Activated CD4-positive, CD25-positive, alpha-beta regulatory T cell treated with anti-CD3 and anti-CD28 coated beads, Interleukin-2, amount 50 U/mL, for 16 hours (primary cell): ENCODE data around the gene C20orf144.
"Not testable (repeated sequence)": the region's sequence is repeated elsewhere in the genome, so short reads cannot be mapped to it uniquely, and the experiment has no call there.

Experiments
- DNase-seq: peaks from one replicate; pipeline ENCODE4 v3.0.0-alpha.2; 2020; ENCODE audit warnings: low read depth, low spot score

The C20orf144 gene

DNA sequence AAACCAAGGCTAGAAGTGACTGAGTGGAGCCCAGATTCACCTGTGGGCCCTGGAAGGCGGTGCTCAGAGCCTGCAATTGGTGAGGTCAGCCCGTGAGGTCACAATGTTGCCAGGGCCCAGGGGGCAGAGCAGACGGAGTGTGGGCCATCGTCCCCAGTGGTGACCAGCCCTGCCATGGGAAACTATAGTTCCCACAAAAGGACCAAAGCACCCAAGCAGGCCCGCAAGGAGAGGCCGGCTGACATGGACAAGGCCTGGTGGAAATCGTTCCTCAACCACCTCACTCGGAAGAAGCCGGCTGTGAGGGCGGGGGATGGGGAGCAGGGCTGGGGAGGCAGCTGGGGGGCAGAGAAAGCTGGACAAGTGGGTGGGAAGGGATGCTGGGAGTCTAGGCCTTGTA is at the start of gene C20orf144:
C20orf144 (plus strand) TSS at position 156 of the 400 bp plus-strand sequence; CDS start at position 175, 19 bp downstream.
- no peak for DNase-seq

DNA sequence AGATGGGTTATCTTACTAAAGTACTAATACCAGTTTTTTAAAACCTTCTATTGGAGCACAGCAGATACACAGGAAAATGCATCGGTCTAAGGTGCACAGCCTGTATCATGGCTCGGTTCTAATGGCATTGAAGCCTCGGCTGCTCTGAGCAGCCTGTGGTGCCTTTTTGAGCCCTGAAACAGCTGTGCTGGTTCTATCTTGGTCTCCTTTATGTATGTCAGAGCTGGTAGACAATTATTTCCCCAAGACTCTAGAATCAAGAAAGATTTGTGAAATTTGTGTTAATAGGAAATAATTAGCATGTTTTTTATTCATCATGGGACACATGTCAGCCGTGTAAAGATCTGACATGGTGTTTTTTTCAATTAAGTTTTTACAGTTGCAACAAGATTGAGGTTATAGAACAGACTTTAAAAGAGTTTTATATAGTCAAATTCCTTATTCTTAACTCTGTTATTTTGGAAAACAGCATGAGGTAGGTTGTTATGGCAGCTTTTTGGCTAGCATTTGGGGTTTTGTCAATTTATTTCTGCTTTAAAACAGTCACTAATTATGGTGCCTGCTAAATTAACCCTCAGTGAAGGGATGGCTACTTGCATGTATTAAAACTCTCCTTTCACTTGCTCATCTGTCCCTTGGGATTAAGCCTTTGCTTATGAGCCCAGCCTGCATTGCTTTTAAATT is 40.3 kb upstream of the C20orf144 start:
- DNase-seq: no peak

DNA sequence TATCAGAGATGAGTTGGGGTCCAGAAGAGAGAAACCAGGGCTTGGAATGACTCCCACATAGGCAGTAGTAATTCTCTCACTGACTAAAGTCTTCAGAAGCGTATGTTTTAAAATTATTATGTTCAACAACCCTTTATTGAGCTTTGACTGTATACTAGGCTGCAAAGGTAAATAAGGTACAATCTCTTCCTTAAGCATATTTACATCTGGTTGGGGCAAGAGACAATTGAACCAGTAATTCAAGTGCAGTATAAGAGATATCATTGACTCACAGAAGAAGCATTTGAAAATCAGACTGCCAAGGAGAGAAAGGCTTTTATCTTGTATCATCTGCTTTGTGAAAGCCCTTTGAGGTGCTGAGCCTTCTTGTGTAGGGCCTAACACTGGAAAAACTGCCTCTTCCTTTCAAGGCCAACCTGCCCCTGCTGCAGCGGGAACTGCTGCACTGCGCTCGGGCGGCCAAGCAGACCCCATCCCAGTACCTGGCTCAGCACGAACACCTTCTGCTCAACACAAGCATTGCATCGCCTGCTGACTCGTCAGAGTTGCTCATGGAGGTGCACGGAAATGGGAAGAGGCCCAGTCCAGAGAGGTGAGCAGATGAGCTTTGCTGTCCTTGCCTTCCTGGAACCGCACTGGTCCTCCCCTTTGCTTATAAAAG is 39.3 kb upstream of the C20orf144 start:
- DNase-seq: no peak

DNA sequence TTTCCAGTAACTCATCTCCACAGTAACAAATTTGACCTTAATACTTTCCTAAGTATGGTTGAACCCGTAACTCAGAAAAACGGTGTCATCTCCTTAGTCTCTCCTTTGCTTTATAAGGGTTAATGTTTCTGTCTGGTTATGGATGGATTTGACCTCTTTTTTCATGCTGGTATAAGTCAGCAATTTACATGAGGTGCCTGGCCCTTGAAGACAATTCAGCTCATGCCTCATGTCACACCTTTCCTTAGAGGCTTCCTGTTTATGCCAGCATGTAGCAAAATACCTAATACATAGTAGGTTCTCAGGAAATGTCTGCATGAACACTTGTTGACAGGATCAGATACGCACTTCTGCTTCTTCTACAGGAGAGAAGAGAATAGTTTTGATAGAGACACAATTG is 37.7 kb upstream of the C20orf144 start:
- DNase-seq: no peak

DNA sequence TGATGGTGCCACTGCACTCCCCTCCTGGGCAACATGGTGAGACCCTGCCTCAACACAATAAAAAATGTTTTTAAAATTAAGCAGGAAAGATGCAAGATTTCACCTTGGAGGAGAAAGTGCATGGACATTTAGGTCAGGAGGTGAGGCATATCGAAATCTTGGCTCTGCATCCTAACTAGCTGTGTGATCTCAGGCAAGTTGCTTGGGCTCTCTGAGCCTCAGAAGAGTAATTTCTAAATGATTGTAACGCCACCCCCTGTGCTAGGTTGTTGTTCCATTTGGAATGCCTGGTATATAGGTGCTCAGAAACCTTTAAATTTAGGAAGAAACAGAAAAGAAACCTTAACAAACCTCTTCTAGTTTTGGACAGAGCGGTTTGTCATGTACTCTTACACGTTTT is 35.9 kb upstream of the C20orf144 start:
- DNase-seq: no peak

DNA sequence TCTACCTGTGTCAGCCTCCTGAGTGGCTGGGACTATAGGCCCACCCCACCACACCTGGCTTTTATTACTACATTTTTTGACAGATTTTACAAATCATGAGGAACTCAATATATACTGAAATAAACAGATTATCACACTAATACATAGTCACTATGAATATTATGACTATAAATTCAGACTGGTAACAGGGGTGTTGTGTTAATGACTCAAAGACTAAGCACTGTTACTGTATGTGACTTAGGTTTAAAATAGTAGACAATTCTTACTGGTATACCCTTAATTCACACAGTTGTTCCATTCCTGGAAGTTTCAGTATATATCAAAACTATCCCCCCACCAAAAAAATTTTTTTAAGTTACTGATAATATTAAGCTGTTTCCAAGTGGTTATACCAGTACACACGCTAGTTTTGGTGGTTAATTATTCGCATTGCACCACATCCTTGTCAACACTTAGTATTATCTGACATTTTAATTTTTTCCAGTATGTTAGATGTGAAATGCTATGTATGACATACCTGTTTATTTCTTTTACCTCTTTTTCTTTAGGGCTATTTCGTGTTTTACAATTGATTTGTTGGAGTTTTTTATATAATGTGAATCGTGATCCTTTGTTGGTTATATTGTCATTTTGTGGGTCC is 34.4 kb upstream of the C20orf144 start:
- DNase-seq: no peak

DNA sequence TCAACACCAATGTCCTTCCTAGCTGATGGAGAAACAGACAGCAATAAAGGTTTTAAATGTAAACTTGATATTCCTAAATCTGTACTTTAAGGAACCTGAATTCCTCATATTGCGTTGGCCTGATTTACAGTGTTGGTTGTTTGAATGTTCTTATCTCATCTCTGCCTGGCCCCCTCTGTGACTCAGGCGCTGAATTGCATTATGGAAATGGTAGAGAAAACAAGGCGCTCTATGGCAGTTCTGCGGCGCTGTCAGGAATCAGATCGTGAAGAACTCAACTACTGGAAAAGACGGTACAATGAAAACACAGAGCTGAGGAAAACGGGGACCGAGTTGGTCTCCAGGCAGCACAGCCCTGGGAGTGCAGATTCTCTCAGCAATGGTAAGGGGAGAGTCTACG is 32.6 kb upstream of the C20orf144 start:
- DNase-seq: no peak

DNA sequence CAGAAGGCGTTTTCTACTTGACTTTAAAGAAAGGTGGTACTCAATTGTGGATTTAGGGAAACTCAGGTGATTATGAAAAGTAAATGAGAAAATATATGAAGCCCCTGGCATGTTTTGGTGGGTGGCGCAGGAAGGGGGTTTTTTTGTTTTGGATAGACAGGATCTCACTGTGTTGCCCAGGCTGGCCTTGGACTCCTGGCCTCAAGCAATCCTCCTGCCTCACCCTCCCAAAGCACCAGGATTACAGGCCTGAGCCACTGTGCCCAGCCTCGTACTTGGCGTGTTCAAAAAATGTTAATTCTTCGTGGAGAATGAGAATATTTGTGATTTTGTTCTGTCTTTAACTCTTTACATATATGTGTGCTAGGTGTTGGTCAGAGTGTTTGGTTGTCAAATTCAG is 32.1 kb upstream of the C20orf144 start:
- no peak for DNase-seq

DNA sequence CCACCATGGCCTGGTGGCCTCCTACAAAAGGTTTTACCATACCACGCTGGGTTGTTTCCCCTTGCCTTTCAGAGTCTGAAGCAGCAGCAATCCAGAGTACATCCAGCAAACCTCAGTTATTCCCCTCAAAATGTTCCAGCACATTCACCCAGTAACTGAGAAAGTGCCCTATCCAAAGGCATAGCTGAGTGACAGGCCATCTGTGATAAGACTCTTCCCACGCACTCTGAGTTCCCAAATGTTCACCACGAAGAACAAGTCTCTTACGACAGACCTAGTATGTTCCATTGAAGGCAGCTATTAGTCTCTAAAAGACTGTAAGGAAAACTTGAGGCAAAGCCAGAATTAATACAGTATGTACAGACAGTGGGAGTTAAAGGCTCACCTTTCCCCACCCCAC is 31.6 kb upstream of the C20orf144 start:
- DNase-seq: no peak

DNA sequence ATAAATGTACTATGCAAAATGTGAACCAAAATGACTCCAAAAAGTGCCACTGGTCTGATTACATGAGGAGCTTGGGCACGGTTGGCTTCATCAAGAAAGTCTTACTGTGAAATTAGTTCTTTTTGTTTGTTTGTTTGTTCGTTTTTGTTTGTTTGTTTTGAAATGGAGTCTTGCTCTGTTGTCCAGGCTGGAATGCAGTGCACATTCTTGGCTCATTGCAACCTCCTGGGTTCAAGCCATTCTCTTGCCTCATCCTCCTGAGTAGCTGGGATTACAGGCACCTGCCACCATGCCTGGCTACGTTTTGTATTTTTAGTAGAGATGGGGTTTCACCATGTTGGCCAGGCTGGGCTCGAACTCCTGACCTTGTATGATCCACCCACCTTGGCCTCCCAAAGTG is 30.2 kb upstream of the C20orf144 start:
- DNase-seq: not testable (repeated sequence)

DNA sequence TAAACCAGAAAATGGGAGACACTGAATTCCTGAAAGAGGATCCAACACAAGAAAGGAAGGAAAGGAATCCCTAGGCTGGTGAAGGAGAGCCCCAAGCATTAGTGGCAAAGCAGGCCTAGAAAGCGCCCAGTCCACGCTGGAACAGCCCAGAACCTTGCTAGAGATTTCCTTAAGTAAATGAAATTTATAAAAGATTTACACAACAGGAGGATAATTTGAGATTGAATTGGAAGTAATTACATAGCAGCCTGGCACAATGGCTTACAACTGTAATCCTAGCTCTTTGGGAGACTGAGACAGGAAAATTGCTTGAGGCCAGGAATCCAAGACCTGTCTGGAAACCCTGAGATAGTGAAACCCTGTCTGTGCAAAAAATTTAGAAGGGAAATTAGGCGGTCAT is 26.8 kb upstream of the C20orf144 start:
- no peak for DNase-seq

DNA sequence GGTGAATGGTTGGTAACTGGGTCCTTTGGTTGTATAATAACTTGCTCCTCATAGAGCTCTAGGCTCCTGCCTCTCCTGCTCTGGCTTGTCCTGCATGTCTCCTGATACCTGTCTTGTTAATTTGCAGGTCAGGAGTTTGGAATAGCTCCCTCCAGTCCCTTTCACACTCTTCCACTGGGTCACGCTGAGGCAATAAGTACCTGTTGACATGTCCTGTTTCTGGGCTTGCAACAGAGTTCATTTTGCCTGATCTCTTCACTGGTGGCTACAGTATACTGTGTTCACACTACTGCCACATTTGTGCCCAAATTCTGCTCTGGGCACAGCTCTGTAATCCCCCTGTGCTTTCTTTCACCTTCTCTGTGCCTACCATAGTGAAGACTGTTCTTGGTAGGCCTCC is 25.4 kb upstream of the C20orf144 start:
- no peak for DNase-seq

DNA sequence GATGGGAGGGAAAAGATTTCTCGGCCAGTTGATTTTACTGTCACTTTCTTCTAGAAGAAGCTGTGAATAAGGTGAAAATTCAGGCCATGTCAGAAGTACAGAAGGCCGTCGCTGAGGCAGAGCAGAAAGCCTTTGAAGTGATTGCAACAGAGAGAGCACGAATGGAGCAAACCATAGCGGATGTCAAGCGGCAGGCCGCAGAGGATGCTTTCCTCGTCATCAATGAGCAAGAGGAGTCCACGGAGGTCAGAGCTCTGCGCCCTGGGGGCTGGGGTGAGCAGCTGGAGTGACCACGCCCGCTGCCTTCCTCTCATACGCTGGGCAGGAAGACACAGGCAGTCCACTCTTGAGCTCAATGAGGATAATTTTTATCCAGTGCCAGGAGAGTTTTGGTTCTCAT is 21.8 kb upstream of the C20orf144 start:
- DNase-seq: no peak

DNA sequence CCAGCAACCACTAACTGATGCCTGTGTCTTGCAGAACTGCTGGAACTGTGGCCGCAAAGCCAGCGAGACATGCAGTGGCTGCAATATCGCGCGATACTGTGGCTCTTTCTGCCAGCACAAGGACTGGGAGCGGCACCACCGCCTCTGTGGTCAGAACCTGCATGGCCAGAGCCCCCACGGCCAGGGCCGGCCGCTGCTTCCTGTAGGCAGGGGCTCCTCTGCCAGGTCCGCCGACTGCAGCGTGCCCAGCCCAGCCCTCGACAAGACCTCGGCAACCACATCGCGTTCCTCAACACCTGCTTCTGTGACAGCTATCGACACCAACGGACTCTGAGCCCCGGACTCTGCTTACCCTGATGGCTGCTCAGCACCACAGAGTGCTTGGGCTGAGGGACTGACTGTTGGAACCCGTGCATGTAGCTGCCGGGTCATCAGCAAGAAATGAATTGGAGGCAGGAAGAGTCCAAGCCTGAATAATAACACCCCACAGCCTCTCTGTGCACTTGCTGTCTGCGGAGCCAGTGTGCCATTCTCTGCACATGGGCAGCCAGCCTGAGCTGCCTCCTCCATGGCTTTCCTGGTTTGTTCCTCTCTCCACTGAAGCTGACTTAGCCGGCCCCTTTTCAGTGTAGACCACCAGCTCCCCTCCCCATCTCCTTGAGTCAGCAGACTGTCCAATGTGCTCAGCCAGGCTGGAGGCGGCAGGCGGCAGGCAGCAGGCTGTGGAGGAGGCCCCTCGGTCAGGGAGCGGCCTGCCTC is 17.6 kb upstream of the C20orf144 start:
- no peak for DNase-seq

DNA sequence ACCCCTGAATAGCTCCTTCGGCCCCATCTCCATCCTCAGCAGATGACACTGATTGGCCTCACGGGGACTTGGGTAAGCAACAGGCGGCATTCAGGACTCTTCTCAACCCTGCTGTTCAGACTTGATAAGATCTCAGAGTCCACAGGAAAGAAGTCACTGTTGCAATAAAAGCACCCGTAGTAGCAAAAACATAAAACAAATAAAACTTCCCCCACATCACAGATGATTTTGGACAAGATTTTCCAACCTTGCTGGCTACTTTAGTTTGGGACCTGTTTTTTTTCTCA is 17.1 kb upstream of the C20orf144 start:
- DNase-seq: no peak

DNA sequence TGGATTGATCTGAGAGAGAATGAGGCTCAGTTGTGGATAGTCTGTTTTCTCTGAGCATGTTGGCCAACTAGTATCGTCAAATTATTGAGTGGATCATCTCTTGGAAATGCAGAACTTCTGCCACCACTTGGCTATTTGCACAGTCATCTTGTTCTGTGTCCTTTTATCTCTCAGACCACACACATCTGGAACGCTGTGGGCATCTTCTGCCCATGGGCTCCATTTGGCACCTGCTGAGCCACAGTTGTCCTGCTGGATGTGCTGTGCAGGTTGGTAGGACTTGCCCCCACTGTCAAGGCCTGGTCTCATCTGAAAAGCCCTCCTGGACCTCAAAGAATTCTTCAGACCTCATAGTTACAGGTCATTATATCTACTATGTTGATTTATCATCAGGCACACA is 16.7 kb upstream of the C20orf144 start:
- DNase-seq: no peak

DNA sequence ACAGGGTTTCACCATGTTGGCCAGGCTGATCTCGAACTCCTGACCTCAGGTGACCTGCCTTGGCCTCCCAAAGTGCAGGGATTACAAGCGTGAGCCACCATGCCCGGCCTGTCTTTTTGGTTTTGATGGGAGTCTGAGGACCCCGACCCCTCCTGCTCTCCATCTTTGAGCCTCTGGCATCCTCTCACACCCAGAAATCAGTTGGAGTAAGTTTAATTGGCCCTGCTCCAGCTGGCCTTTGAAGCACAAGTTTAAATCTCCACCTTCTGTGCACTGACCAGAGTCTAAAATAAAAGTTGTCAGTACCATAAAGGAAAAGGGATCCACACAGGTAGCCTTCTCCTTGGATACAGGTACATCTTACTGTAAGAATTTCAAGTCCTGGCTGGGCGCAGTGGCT is 15.9 kb upstream of the C20orf144 start:
- no peak for DNase-seq

DNA sequence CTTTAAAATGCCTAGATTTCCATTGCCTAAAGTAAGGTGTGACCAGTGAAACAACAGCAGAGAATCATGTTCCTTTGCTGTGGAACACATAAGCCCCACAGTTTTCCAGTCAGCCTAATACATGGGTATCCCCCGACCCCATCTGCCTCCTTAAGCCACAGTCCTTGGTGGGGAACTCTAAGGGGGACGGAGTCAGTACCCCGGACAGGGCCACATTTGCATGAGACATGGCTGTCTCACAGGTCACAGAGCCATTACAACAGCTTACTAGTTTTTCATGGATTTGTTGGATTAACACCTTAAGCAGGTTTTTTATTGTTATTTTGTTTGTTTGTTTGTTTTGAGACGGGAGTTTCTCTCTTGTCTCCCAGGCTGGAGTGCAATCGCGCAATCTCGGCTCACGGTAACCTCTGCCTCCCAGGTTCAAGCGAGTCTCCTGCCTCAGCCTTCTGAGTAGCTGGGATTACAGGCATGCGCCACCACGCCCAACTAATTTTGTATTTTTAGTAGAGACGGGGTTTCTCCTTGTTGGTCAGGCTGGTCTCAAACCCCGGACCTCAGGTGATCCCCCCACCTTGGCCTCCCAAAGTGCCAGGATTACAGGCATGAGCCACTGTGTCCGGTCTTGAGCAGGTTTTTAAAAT is 15.0 kb upstream of the C20orf144 start:
- DNase-seq: not testable (repeated sequence)

DNA sequence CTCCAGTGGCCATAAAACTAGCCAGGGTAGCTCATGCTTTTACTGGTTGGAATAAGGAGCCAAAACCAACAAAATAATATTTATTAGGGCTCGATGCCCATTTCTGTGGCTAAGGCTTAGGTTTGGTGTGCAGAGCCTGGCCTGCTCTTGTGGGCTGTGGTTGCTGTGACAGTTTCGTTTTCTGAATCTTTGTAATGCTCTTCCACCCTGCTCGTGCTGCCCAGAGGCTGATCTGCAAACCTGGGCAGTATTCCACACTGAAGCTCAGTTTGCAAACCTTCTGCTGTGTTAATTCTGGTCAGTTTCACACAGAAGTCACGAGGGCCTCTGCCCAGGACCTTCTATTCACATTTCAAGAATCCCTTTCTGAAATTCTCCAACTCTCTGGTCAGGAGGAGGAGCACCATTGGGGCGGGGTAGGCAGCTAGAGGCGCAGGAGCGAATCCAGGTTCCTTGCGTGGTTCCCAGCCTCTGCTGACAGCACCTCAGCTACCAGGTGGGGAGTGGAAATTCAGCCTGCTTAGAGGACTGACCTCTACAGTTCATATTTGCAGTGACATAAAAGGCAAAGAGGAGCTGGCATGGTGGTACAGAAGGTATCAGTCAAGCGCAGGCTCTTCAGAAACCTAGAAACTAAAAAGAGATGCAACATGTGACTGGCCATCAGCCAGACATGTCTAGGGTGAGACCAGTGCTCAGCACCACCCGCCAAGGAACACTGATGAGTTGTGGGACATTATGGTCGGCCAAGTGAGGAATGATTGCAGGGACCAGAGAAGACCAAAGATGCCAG is 14.3 kb upstream of the C20orf144 start:
- DNase-seq: no peak

DNA sequence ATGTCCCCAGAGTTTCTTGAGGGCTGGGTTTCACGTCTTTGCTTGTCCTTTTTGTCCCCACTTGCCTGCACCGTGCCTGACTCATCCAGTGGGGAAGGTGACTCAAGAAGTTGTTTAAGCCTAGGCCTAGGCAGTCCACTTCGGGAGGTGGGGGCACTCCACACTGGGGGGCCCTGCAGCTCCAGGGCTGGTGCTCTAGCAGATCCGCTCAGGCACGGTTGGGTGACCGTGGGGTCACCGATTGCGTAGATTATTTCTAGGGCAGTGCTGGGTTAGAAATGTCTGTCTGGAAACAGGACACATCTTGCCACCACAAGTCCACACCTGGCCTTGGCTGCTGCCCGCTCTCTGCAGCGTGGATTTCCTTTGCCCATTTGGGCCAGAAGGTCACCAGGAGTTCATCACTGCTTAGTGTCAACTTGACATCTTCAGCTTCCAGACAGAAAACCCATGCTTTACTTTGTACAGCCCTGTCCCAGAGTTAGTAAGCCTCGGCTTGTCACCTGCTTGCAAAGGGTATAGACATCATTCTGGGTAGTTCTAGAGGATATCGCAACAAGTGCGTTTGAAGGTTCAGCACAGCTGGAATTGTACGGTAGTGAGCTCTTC is 13.6 kb upstream of the C20orf144 start:
- DNase-seq: no peak

DNA sequence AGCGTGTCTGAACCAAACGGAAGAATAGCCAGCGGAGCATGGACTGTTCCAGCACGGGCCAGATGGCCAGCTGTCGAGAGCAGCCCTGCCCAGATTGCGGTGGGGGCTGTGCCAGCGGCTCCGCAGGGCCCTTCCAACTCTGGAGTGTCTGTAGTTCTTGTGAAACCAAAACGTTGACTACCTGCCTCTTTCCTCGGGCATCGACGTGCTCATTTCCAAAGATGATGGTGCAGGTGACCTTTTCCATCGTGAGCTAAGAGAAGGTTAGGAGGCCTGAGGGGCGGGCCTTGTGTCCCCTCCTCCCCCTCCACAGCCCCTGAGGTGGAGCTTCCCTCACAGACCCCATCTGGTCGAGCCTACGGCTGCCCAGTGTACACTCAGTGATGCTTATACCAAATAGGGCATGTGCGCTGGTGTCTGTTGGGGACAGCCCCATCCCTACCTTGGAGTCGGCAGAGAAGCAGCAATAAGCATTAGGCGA is 12.9 kb upstream of the C20orf144 start:
- no peak for DNase-seq
